SU-DHL-6 (cell line): ENCODE measurements around the gene ANTXRL.

Source experiments
- H2AFZ ChIP-seq: fragments of 200-600 bp; sonication (generic); 2 replicates; pipeline ENCODE4 v1.6.1; 2014; ENCODE audit warnings: low read depth, mild to moderate bottlenecking, moderate library complexity, mixed read lengths, antibody characterized with exemption, low read length; ENCODE audit not compliant: severe bottlenecking
- H3F3A ChIP-seq: fragments of 200-600 bp; shearing (Covaris generic); 2 replicates; pipeline ENCODE4 v1.6.0; 2016; ENCODE audit warnings: antibody characterized with exemption, mild to moderate bottlenecking; ENCODE audit not compliant: insufficient read depth
- H3K27ac ChIP-seq: fragments of 200-600 bp; sonication (generic); 2 replicates; pipeline ENCODE4 v1.5.1; 2016; ENCODE audit warnings: low read depth, mild to moderate bottlenecking, low read length, moderate library complexity, mixed read lengths
- H3K27me3 ChIP-seq: fragments of 200-600 bp; sonication (generic), shearing (Covaris generic); 2 replicates; pipeline ENCODE4 v1.6.0; 2014; ENCODE audit warnings: mild to moderate bottlenecking, low read length
- H3K36me3 ChIP-seq: fragments of 200-600 bp; sonication (generic); 2 replicates; pipeline ENCODE4 v1.6.1; 2014; ENCODE audit warnings: mild to moderate bottlenecking, low read length, mixed read lengths
- H3K4me2 ChIP-seq: fragments of 300-600, 200-600 bp; shearing (Covaris generic), sonication (generic); 2 replicates; pipeline ENCODE4 v1.6.0; 2014; ENCODE audit warnings: low read length, low read depth, mild to moderate bottlenecking; ENCODE audit not compliant: poor library complexity, severe bottlenecking
- H3K4me3 ChIP-seq: fragments of 200-600 bp; sonication (generic); 2 replicates; pipeline ENCODE4 v1.5.1; 2014; ENCODE audit warnings: antibody characterized with exemption, low read length, mild to moderate bottlenecking, mixed read lengths; ENCODE audit not compliant: insufficient read depth, poor library complexity, severe bottlenecking
- H3K79me2 ChIP-seq: fragments of 200-600 bp; sonication (generic); 2 replicates; pipeline ENCODE4 v1.6.1; 2014; ENCODE audit warnings: mild to moderate bottlenecking, low read length, moderate library complexity; ENCODE audit not compliant: insufficient read depth
- H3K9ac ChIP-seq: fragments of 200-600 bp; sonication (generic); 2 replicates; pipeline ENCODE4 v1.7.0; 2014; ENCODE audit warnings: mild to moderate bottlenecking, low read length
- H3K9me2 ChIP-seq: fragments of 200-600 bp; sonication (generic); replicated peaks from 2 replicates; pipeline ENCODE4 v1.6.1; 2014; ENCODE audit warnings: low read length; ENCODE audit not compliant: insufficient read depth
- H3K9me3 ChIP-seq: fragments of 200-600 bp; sonication (generic); 2 replicates; pipeline ENCODE4 v1.6.1; 2014; ENCODE audit warnings: low read length, mixed read lengths; ENCODE audit not compliant: insufficient read depth
- H4K20me1 ChIP-seq: fragments of 200-600 bp; sonication (generic); 2 replicates; pipeline ENCODE4 v1.6.1; 2014; ENCODE audit warnings: low read depth, mild to moderate bottlenecking, antibody characterized with exemption, low read length, moderate library complexity, mixed read lengths
- EZH2phosphoT487 ChIP-seq: fragments of 200-600 bp; sonication (generic), shearing (Covaris generic); conservative IDR thresholded peaks from 2 replicates; pipeline ENCODE4 v1.6.1; 2018; ENCODE audit warnings: mild to moderate bottlenecking, antibody characterized with exemption, low read length, moderate library complexity, mixed read lengths
- TF ChIP-seq, protein P1 (sequence below): fragments of 200-600 bp; sonication (generic); IDR thresholded peaks from one replicate; pipeline ENCODE4 v1.5.1; 2017; ENCODE audit warnings: antibody characterized with exemption, mild to moderate bottlenecking, low read length, moderate library complexity; ENCODE audit not compliant: insufficient read depth, poor library complexity, severe bottlenecking

Gene ANTXRL

DNA sequence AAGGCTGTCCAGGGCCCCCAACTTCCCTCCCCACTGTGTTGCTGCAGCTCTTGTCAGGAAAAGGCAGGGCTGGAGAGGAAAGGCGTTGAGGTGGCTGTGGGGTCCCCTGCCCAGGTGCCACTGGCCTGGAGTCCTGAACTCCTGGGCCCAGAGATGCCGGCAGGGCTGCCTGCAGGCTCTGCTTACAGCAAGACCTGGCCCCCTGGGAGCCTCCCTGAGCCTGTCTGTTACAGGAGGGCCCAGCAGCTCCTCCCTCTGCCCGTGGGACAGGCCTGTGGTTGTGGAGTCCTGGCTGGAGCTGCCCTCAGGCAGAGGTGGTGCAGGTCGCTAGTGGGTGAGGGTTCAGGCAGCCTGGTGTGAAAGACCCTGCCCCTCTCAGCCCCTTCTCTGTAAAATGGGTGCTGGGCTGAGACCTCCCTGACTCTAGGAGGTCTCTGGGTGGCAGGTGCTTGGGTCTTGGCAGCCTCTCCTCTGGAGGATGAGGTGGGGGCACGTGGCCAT lies 9.9 kb downstream of the ANTXRL start:
- TF ChIP-seq, protein P1, sequence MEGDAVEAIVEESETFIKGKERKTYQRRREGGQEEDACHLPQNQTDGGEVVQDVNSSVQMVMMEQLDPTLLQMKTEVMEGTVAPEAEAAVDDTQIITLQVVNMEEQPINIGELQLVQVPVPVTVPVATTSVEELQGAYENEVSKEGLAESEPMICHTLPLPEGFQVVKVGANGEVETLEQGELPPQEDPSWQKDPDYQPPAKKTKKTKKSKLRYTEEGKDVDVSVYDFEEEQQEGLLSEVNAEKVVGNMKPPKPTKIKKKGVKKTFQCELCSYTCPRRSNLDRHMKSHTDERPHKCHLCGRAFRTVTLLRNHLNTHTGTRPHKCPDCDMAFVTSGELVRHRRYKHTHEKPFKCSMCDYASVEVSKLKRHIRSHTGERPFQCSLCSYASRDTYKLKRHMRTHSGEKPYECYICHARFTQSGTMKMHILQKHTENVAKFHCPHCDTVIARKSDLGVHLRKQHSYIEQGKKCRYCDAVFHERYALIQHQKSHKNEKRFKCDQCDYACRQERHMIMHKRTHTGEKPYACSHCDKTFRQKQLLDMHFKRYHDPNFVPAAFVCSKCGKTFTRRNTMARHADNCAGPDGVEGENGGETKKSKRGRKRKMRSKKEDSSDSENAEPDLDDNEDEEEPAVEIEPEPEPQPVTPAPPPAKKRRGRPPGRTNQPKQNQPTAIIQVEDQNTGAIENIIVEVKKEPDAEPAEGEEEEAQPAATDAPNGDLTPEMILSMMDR = no peak
- TF ChIP-seq EZH2phosphoT487 = no peak

DNA sequence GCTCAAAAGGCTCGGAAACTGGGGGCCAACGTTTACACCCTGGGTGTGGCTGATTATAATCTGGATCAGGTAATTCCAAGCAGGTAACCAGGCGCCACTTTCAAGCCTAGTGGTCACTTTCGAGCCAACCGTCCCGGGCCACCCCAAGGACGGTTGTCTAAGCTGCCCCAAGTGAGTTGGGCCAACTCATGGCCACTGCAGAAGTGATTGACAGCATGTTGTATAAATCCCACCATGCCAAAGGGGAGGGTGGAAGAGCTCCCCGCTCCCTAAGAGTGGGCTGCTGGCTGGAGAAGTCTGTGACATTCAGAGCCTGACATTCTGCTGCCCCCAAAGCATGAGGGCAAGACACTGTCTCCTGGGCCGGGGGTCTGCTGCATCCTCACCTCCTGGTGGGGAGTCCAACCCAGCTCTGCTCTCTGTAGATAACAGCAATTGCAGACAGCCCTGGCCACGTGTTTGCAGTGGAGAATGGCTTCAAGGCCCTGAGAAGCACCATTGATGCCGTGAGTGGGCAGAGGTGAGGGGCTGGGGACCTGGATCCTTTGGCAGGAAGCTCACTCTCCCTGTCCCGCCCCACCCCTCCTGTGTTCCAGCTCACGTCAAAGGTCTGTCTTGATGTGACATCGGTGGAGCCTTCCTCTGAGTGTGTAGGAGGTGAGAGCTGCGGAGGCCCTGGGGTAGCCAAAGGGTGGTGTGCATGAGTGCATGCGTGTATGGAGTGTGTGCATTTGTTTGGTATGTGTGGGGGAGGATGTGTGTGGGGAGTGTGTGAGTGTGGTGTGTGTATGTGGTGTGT lies 10.8 kb downstream of the ANTXRL start:
- H3K27me3 ChIP-seq = no peaks in the 10 kb centered on the region
- no peaks in the 10 kb centered on the region for H3F3A ChIP-seq
- H3K27ac ChIP-seq = no peak overlapping the region
- no peak overlapping the region for H3K4me3 ChIP-seq
- no peak overlapping the region for H3K4me2 ChIP-seq
- H3K36me3 ChIP-seq = no peaks in the 10 kb centered on the region
- no peaks in the 10 kb centered on the region for H4K20me1 ChIP-seq
- no peaks in the 10 kb centered on the region for H3K79me2 ChIP-seq
- no peak overlapping the region for H2AFZ ChIP-seq
- no peak overlapping the region for H3K9ac ChIP-seq
- no peaks in the 10 kb centered on the region for H3K9me2 ChIP-seq
- no peaks in the 10 kb centered on the region for H3K9me3 ChIP-seq
- TF ChIP-seq EZH2phosphoT487 = no peak
- TF ChIP-seq, protein P1 = no peak

More for the DNA sequence above, 9.9 kb downstream of the ANTXRL start:
- H3K9ac ChIP-seq = no peak overlapping the region
- H2AFZ ChIP-seq = no peak overlapping the region
- H3K9me2 ChIP-seq = no peaks in the 10 kb centered on the region
- H3K9me3 ChIP-seq = no peaks in the 10 kb centered on the region
- no peaks in the 10 kb centered on the region for H4K20me1 ChIP-seq
- H3K4me2 ChIP-seq = no peak overlapping the region
- no peaks in the 10 kb centered on the region for H3K36me3 ChIP-seq
- no peak overlapping the region for H3K27ac ChIP-seq
- no peaks in the 10 kb centered on the region for H3K79me2 ChIP-seq
- no peak overlapping the region for H3K4me3 ChIP-seq
- H3F3A ChIP-seq = no peaks in the 10 kb centered on the region
- no peaks in the 10 kb centered on the region for H3K27me3 ChIP-seq

DNA sequence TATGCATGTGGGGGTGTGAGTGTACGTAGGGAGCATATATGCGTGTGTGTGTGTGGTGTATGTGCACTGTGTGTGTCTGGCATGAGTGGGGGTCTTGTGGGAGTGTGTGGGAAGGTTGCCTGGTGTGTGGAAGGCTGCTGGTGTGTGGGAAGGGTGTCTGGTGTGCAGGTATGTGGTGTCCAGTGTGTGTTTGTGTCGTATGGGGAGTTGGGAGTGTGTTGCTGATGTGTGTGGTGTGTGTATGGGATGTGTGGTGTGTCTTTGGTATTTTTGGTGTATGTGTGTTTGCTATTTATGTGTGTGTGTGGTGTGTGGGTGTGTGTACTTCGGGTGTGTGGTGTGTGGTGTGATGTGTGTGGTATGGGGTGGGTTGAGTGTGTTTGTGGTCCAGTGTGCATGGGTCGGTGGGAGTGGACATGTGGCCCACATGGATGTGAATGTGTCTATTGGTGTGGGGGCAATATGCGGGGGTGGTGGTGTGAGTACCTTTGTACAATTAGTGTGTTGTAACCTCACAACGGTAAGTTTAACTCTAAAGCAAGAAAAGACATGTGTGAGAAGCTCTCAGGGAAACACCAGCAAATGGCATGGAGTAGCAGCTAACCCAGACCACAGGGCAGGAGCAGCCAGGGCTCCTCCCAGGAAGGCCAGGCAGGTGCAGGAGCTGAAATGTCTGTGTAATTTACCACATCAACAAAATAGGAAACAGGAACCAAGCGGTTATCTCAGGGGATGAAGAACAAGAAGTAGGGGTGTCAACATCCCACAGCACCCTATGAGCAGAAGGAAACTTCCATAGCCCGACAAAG lies 11.9 kb downstream of the ANTXRL start:
- Histone ChIP-seq H3K27me3 (no peaks in the 10 kb centered on the region), H4K20me1 (no peaks in the 10 kb centered on the region), H2AFZ (no peak overlapping the region), H3K79me2 (no peaks in the 10 kb centered on the region), H3K9me2 (no peaks in the 10 kb centered on the region), H3K9ac (no peak overlapping the region), H3K4me2 (no peak overlapping the region), H3K4me3 (no peak overlapping the region), H3K27ac (no peak overlapping the region), H3K36me3 (no peaks in the 10 kb centered on the region), H3K9me3 (no peaks in the 10 kb centered on the region), H3F3A (no peaks in the 10 kb centered on the region)
- TF ChIP-seq, protein P1 = no peak
- TF ChIP-seq EZH2phosphoT487 = no peak
